Inferior parietal cortex (tissue), 1 donor: ENCODE measurements around the gene CCDC136.
A peak's percentile ranks its signal among the peaks of the same experiment; 100 is the strongest.

Source experiments
- DNase-seq: peaks from one replicate; pipeline ENCODE4 v3.0.0-alpha.2; 2016; ENCODE audit errors: extremely low spot score

The CCDC136 gene

DNA sequence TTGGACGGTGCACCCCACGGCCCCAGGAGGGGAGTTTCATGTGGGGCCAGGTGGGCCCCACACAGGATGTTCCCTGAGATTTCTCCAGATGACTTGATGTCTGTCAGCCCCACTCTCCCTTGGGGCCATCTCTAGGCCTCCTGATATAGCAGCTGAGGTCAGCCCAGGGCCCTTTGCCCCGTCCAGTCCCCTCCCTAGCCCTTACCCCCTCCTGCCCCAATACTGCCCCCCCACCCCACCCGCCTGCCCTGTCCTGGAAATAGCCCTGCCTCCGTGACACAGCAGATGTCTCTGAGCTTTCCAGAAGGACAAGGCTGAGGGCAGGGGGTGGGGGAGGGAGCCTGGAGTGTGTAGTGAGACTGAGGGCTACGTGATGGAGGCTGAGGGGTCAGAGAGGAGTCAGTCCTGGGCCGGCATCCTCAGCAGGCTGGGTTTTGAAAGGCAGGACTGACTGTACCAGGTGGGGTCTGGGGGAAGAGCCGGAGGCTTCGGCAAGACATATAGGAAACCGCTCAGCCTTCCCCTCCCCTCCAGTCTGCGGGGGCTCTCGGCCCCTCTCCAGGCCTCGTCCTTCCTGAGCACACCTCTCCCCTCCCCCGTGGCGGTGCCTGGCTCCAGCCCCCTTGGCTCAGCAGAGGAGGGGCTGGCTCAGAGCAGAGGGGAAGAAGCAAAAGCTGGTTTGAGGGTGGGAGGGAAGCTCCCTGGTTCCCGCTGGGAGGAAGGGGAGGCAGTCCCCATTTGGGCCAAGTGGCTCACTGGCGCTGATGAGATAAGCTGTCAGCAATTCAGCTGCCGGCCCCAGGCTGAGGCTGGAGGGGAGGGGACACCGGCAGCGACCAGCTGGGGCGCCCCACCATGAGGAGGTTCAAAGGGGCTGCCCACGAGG is 40.5 kb downstream of the CCDC136 start:
- DNase-seq, result no peak

DNA sequence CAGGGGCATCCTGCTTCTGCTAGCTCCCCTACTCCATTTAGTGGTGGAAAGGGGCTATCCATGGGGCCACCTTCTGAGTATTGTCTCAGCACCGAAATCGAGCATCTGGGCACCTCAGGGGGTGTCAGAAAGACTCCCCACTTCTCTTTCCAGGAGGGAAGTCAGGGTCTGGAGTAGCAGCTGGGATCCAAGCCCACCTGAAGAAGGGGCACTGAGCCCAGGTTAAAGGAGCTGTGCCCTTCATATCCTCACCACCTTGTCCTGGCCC is 41.0 kb downstream of the CCDC136 start:
- no peak for DNase-seq

DNA sequence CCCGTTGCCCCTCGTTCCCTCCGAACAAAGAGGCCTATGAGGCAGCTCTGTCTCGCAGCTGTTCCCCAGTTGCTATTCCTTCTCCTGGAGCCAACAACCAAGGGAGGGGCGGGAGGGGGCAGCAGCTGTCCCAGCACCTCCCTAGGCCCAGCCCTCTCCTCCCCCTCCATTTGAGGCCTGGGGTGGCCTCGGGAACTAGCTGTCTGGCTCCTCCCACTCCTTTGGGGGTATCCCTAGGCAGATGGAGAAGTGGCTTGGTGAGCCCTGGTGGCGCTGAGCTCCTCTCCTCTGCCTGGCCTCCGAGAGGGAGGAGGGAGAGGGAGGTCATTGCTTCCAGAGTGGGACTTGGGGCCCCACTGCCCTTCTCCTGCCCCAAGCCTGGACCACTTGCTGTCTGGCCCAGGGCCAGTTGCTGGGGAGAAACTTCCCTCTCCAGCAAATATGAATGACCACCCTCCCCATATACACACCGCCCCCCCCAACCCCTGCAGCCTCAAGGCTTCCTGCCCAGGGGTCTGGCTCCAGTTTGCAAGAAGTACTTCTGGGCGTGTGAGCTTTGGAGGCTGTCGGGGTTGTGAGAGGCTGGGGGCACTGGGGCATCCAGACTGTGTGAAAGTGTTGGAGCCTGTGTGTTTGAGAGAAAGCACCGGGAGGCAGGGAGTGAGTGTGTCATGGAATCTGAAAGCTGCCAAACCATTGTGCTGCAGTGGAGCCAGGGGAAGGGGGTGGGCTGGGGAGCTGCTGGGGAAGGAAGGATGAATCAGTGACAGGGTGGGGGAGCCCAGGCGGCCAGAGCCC is 41.6 kb downstream of the CCDC136 start:
- peak; percentile 71 for DNase-seq

DNA sequence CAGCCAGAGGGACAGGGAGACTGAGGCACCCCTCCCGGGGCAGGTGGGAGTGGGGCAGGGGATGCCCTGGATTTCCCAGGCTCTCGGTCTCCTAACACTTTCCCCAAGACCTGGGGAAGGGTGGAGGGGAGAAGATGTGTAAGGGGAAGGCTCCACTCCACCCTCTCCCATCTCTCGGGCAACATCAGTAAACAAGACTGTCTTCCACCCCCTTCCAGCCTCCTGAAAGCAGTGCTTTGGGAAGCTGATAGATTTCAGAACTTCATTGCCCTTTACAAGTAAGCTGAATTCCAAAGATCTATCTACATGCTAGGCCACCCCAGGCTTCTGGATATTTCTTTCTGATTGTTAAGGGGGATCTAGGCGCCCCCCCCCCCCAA is 42.2 kb downstream of the CCDC136 start:
- no peak for DNase-seq

DNA sequence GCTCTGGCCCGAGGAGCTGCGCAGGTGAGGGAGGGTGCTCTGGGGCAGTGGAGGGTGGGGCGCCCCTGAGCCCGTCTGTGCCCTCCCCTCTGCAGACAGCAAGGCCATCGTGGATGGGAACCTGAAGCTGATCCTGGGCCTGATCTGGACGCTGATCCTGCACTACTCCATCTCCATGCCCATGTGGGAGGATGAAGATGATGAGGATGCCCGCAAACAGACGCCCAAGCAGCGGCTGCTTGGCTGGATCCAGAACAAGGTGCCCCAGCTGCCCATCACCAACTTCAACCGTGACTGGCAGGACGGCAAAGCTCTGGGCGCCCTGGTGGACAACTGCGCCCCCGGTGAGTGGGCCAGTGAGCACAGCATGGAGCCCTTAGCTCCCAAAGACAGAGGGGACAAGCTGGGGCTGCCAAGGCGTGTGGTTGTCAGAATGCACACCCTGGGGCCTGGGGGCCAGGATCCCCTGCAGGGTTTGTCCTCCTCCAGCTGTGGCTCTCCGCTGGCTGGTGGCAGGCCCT is 43.5 kb downstream of the CCDC136 start:
- DNase-seq, result no peak

DNA sequence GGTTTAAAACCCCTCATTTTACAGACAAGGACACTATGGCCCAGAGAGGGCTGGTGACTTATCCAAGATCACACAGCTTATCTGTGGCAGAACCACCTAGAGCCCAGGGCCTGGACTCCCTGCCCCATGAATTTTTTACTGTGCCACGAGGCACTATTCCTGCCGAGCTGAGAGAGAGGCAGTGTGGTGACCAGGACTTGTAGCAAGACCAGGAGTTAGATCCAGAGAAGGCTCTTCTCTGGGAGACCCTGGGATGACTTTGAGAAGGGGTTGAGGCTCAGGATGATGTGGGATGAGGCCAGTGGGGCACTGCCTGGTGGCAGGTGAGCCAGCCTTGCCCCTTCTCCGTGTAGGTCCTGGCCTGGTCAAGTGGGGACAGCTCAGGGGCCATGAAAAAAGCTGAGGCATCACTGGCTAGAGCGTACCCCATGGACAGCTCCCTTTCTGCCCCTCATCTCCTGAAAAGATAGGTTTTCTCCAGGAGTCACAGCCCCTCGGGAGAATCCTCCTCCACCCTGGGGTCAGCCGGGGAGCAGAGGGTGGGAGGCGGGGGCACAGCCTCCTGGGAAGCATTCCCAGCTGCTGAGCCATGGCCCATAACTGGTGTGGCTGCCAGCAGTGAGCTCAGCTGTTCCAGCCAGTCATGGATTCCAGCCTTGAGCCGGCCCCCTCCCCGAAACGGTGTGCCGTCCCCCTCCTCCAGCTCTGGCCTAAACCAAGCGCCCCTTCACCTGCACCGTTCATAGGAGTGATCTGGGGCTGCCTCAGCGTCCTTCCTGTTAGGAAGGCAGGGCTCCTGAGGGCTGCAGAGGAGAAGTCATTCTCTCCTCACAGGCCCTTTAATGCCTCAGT is 44.2 kb downstream of the CCDC136 start:
- no peak for DNase-seq

DNA sequence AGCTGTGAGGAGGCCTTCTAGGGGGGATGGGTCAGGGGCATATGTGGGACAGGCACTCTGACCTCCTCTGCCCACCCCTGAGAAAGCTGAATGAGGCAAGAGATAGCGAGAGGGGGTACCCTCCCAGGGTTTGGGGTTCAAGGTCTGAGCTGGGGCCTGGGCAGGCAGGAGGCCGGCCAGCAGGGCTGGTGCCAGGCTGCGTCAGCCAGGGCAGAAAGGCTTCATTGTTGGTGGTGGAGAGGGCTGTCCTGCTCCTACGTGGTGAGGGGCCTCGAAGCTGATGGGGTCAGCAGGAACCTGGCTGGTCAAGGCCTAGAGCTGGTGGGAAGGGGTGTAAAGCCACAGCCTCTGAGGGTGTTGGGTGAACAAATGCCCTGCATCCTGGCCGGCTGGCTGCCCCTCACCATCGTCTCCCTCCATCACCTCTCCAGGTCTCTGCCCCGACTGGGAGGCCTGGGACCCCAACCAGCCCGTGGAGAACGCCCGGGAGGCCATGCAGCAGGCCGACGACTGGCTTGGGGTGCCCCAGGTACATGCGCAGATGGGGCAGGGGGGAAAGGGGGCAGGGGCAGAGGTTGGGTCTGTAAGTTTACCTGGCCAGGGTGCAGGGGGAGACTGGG is 45.1 kb downstream of the CCDC136 start:
- no peak for DNase-seq

DNA sequence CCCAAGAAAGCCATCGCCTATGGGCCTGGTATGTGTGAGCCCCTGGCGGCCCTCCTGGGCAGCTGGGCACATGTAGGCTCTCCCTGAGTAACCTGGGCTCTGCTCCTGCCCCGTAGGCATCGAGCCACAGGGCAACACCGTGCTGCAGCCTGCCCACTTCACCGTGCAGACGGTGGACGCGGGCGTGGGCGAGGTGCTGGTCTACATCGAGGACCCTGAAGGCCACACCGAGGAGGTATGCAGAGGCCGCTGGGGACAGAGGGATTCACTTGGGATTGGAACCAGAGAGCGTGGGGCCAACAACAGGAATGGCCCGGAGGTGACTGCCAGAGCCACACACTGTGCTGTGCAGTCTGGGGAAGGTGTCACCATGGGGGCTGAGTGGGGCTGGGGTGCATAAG is 45.8 kb downstream of the CCDC136 start:
- DNase-seq, result no peak

DNA sequence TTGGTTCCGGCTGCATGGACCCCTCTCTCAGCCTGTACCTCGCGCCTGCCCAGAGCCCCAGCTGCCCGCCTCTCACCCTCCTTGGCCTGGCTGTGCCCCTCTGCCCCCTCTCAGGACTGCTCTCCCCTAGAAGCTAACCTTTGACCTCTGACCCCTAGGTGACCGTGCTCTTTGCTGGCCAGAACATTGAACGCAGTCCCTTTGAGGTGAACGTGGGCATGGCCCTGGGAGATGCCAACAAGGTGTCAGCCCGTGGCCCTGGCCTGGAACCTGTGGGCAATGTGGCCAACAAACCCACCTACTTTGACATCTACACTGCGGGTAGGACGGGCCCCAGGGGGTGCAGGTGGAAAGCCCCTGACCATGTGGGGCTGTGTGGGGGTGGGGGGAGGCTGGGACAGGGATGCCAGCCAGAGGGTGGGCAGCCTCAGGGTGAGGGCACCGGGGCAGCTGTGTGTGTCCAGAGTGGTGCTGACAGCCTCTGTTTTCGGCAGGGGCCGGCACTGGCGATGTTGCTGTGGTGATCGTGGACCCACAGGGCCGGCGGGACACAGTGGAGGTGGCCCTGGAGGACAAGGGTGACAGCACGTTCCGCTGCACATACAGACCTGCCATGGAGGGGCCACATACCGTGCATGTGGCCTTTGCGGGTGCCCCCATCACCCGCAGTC is 46.5 kb downstream of the CCDC136 start:
- DNase-seq, result no peak

DNA sequence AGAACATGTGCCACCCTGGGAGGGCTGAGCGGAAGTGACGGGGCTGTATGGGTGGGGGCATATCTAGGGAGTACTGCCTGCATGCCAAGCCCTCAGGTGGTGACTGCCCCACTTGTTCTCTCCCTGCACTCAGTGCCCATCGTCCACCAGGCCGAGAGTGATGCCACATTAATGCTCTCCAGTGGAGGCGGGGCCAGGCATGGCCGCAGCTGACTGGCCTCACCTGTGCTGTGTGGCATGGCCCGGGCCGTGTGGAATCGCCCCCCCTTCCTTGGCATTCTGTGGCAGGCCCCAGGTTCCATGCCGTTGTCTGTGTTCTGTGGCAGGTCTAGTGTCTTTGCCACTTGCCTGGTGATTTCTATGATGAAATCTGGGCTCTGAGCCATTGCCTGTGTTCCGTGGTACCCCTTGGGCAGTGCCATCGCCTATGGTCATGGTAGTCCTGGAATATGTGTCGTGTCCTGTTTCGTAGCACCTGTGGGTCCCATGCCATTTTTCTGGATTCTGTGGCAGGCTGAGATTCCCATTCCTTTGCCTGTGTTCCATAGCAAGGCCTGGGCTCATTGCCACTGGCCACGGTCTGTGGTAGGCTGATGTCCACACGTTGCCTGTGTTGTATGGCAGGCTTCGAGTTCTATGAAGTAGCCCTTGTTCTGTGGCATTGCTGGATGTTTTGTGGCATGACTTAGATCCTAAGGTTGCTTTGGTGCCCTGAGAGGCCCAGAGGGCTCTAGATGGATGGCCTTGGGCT is 47.4 kb downstream of the CCDC136 start:
- DNase-seq, result no peak

DNA sequence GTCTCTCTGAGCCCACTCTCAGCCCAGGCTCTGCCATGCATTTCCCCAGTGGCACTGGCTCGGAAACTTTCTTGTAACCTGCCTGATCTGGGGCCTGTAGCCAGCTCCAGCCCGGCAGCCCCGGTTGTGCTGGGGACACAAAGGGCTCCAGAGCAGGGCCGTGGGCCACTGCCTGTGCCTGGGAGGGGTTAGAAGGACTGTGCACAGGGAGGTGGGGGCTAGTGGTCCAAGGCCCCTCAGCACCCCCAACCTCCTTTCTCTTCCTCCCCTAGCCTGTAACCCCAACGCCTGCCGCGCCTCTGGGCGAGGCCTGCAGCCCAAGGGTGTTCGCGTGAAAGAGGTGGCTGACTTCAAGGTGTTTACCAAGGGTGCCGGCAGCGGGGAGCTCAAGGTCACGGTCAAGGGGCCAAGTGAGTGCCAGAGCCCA is 48.0 kb downstream of the CCDC136 start:
- no peak for DNase-seq

DNA sequence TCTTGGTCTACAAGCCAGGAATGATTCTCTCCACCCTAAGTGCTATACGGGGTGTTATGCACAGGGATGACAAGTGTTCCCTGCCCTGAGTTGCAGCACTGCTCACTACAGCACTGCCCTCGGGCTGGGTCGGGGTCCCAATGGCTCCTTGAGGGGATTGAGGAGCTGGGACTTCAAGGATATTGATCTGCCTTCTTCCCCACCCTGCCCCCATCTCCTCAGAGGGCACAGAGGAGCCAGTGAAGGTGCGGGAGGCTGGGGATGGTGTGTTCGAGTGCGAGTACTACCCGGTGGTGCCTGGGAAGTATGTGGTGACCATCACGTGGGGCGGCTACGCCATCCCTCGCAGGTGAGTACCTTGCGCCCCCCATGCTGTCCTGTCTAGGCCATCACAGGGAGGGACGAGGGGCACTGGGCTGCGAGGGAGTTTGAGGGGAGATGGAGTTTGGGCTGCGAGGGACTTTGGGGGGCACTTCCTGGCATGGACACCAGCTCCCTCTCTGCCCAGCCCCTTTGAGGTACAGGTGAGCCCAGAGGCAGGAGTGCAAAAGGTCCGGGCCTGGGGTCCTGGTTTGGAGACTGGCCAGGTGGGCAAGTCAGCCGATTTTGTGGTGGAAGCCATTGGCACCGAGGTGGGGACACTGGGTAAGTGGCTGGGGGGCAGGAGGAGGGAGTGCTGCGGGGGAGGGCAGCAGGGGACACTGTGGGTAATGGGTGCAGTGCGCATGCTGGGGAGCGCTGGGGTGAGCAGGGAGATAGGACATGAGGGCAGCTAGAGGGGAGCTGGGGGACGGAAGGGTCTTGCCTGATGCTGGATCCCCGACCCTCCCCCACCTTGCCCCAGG is 48.8 kb downstream of the CCDC136 start:
- no peak for DNase-seq

DNA sequence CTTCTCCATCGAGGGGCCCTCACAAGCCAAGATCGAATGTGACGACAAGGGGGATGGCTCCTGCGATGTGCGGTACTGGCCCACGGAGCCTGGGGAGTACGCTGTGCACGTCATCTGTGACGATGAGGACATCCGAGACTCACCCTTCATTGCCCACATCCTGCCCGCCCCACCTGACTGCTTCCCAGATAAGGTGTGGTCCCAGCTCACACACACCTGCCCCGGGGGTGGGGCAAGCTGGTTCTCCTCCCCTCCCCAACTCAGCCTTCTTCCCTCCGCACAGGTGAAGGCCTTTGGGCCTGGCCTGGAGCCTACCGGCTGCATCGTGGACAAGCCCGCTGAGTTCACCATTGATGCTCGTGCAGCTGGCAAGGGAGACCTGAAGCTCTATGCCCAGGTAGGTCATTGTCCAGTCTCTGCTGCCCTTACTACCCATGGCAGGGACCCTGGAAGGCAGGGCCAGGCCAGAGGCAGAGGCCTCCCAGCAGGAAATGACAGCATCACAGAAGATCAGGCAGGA is 49.5 kb downstream of the CCDC136 start:
- no peak for DNase-seq

DNA sequence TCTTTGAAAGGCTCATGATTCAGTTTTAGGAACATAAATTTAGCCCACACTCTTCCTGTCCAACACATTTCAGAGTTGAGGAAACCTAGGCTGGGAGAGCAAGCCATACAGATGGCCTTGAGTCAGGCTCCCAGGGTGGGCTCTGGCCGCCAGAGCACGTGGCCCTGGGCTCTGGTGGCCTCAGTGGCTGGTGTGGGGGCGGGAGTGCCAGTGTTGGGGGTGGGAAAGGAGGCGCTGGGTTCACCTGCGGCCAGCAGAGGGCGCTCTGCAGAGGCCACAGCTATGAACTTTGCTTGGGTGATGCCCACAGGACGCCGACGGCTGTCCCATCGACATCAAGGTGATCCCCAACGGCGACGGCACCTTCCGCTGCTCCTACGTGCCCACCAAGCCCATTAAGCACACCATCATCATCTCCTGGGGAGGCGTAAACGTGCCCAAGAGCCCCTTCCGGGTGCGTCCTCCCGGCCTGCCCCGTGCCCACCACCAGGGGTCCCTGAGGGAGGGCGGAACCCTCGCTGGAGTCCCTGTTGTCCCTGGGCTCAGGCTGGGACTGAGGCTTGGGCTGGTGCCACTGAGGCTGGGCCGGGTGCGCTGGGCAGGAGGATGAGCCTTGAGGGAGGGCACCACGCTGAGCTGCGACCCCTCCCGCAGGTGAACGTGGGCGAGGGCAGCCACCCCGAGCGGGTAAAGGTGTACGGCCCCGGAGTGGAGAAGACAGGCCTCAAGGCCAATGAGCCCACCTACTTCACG is 50.3 kb downstream of the CCDC136 start:
- no peak for DNase-seq

DNA sequence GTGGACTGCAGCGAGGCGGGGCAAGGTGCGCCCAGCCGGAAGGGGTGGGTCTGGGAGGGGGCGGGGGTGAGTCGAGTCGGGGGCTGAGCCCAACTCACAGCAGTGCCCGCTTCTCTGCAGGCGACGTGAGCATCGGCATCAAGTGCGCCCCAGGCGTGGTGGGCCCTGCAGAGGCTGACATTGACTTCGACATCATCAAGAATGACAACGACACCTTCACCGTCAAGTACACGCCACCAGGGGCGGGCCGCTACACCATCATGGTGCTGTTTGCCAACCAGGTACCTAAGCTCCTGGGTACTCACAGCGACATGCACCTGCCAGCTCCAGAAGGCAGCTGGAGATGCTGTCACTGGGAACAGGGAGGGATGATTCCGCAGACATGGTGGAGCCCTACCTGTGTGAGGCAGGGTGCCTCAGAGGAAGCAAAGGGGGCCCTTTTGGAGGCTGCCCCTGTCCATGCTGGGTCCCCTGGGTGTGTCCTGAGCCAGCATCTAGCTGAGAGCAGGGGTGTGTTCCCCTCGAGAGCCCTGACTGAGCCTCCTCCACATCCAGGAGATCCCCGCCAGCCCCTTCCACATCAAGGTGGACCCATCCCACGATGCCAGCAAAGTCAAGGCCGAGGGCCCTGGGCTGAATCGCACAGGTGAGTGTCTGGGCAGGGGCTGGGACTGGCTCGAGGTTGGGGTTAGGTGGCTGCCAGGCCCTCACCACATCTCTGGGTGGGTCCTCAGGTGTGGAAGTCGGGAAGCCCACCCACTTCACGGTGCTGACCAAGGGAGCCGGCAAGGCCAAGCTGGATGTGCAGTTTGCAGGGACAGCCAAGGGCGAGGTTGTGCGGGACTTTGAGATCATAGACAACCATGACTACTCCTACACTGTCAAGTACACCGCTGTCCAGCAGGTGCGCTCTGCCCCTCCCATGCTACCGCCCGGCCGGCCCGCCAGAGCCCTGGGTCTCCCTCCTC is 51.2 kb downstream of the CCDC136 start:
- no peak for DNase-seq

DNA sequence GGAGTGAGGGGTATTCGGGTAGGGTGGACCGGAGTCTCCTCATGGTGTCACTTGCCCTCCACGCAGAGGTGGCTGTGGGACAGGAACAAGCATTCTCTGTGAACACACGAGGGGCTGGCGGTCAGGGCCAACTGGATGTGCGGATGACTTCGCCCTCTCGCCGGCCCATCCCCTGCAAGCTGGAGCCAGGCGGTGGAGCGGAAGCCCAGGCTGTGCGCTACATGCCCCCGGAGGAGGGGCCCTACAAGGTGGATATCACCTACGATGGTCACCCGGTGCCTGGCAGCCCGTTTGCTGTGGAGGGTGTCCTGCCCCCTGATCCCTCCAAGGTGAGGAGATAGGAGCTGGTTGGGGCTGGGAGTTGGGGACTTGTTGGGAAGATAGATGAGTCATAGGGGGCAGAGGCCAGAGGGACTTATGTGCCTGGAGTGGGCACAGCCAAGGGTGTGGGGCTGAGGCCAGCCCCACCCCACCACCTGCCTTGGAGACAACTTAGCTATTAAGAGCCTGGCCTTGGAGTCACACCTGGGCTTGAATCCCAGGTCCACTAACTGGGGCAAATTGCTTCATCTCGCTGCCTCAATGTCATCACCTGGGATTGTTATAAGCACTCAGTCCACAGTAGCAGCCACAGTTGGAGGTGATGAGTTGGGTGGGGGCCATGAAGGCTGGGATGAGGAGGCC is 52.3 kb downstream of the CCDC136 start:
- DNase-seq, result no peak
